ENCODE results near the gene CFAP46. TPM values are rescaled to one million over a fixed set of nuclear protein-coding genes. Genes with fewer than 3 reads are reported as not detected.
"Not testable (repeated sequence)": the region's sequence is repeated elsewhere in the genome, so short reads cannot be mapped to it uniquely, and the experiment has no call there.

The CFAP46 gene
- total RNA-seq, 1 donor from 2014 or later, result 1.9 TPM

DNA sequence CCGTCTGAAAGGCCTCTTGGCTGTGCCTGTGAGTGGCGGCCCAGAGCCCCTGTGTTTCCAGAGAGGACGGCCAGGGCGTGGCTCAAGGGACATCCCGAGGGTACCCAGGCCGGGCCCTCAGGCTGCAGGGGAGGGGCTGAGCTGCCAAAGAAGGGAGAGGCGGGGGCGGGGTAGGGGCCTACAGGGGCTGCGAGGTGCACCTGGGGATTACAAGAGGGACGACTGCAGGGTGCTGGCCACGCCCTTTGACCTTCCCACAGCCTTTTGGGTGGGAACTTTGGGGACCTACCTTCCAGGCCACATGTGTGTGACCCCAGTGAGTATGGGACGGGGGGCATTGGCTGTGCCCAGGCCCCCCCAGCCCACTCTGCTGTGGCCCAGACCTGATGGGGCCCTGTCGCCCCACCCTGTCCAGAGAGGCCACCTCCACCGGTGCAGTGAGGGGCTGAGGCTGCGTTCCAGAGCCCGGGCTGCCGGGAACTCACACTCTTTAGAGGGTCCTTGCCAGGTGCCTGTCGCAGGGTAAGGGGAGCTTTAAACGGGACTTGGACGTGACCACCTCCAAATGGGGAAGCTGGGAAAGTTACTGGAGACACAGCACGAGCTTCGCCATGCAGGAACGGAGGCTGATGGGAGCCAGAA, 137.5 kb downstream of the CFAP46 start:
- DNase-seq, result no peak

GRCh38 chr10:132804287-132804686, 138.1 kb downstream of the CFAP46 start:
- DNase-seq, result no peak

- DNase-seq, result no peak
Observed at GRCh38 chr10:132803416-132804210, 138.8 kb downstream of the CFAP46 start.

- no peak for DNase-seq
Observed at GRCh38 chr10:132802694-132803320, 139.6 kb downstream of the CFAP46 start.

DNA sequence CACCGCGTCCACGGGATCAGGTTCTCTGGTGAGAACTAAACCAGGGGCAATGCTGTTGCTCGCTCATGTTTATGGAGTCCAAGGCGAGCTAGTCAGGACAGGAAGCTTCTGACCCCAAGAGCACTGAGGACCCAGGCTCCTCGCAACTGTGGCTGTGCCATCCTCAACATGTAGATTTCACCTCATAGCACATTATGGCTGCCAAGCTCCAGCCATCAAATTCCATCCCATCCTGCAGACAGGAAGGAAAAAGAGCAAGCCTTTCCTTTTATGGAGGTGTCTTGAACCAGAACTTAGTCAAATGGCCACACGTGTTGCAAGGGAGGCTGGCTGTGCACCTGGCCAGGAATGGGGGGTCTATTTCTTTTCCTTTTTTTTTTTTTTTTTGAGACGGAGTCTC, 140.3 kb downstream of the CFAP46 start:
- no peak for DNase-seq

DNA sequence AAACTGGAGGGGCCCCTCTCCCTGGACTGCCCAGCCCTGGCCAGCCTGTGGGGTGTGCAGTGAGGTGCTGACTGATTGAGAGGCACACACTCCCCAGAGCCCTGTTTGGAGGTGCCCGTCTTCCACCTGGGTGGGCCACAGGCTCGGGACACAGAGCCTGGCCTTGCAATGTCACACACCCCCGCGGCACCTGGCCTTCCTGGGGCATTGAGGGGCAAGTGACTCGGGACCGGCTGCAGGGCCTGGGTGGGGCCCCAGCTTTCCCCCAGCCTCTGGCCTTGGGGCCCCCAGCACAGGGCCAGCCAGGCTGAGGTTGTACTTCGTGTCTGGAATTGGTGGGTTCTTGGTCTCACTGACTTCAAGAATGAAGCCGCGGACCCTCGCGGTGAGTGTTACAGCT, 142.5 kb downstream of the CFAP46 start:
- DNase-seq, result no peak

DNA sequence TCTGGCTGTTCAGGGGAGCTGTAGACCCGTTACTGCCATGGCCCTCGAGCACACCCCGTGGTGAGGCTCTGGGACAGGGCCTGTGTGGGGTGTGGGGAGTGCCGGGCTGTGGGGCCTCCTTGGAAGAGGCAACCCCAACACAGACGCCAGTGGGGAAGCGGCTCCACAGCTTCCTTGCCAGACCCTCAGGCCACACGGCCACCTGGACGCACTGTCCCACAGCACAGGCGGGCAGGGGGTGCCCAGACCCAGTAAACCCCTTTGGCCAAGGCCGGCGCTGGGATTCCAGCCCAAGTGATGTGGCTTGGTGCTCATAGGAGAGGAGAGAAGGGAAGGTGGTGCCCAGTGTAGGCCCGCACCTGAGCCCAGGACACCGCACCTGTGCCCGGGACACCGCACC, 143.5 kb downstream of the CFAP46 start:
- no peak for DNase-seq

DNA sequence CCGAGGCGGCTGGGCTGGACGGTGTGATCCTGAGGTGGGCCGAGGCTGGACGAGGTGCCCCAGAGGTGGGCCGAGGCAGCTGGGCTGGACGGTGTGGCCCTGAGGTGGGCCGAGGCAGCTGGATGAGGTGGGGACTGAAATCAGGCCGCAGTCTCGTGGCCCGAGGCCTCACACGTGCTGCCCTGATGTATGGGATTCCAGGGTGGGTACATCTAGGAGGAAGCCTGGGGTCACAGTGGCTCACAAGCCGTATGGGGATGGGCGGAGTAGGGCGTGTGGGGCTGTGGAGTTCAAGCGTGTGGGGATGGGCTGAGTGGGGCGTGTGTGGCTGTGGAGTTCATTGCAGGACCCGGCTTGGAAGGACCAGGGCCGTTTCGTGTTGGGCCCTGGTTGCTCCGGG, 144.0 kb downstream of the CFAP46 start:
- DNase-seq, result no peak

GRCh38 chr10:132797986-132798385, 144.4 kb downstream of the CFAP46 start:
- DNase-seq, result not testable (repeated sequence)

- DNase-seq, result no peak
Observed at GRCh38 chr10:132796846-132797245, 145.5 kb downstream of the CFAP46 start.

- DNase-seq, result no peak
Observed at GRCh38 chr10:132793871-132794849, 148.2 kb downstream of the CFAP46 start.

DNA sequence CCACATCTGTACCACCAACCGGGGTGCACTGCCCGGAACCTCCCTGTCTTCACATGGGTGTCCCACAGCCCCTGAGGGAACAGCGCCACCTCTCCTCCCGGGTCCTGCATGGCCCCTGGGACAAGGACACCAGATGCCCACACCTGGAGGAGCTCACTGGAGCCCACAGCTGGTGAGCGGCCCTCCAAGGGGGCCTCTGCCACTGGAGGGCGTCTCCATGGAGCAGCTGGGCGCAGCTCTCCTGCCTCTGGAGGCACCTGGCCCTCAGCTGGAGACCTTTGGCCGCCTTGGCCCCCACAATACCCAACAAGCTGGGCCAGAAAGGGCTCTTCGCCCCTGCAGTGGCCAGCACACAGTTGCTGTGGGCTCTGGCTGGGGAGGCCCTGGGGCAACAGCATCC, 149.2 kb downstream of the CFAP46 start:
- DNase-seq, result no peak

GRCh38 chr10:132792796-132793195, 149.6 kb downstream of the CFAP46 start:
- no peak for DNase-seq

DNA sequence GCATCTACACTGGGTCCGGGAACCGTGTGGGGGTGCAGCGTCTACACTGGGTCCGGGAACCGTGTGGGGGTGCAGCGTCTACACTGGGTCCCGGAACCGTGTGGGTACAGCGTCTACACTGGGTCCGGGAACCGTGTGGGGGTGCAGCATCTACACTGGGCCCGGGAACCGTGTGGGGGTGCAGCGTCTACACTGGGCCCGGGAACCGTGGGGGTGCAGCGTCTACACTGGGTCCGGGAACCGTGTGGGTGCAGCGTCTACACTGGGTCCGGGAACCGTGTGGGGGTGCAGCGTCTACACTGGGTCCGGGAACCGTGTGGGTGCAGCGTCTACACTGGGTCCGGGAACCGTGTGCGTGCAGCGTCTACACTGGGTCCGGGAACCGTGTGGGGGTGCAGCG, 150.3 kb downstream of the CFAP46 start:
- DNase-seq, result not testable (repeated sequence)

DNA sequence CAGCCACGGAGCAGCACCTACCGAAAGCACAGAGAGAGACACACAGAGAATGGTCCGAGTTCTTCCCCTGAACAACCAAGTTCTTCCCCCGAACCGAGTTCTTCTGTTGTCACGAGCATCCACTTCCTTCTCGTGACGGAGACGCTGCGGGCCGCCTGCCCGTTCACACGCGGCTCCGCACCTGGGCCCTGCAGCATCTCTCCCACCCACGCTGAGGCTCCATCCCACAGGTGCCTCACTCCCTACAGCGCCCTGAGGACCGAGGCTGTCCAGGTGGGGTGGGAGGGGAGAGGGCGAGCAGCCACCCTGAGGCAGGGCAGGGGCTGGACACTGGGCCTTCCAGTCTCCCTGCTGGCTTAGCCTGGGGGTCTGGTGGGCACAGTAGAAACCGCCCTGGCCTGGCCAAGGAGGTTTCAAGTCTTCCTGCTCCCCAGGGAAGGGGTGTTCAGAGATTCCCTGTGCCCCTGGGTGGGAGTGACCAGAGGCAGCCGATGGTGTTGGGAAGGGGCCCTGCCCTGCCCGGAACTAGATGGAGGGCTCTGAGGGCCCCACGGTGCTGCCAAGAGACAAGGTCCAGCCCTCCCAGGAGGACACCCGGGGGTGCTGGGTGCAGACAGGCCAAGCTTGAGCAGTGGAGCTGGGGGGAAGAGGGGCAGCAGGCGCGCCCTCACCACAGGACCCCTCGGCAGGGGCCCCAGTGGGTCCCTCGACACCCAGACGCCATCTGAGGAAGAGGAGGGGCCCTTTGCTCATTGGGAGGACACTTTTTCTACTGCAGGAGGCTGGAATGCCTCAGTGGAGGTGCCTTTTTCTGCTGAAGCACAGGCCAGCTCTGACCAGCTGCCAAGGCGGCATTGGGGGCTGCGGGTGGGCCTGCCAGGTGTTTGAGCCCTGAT, 151.2 kb downstream of the CFAP46 start:
- no peak for DNase-seq

- DNase-seq, result no peak
Observed at GRCh38 chr10:132790470-132790869, 151.9 kb downstream of the CFAP46 start.

- DNase-seq, result no peak
Observed at GRCh38 chr10:132789659-132790148, 152.7 kb downstream of the CFAP46 start.

DNA sequence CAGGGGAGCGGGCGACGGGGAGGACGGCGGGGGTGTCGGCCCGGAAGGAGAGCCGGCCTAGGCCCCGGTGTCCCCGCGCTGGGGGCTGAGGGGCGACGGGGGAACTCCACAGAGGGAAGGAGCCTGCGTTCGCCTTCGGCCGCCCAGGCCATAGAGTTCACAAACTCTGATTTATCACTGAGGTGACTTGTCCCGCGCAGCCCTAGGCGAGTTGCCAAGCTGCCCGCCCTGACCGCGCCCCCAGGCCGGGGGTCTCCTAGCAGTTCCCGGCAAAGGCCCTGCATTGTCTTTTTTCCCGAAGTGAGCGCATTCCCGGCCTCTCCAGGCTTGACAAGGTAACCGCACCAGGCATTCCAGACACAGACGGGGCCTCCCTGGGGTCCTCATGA, 153.5 kb downstream of the CFAP46 start:
- no peak for DNase-seq

DNA sequence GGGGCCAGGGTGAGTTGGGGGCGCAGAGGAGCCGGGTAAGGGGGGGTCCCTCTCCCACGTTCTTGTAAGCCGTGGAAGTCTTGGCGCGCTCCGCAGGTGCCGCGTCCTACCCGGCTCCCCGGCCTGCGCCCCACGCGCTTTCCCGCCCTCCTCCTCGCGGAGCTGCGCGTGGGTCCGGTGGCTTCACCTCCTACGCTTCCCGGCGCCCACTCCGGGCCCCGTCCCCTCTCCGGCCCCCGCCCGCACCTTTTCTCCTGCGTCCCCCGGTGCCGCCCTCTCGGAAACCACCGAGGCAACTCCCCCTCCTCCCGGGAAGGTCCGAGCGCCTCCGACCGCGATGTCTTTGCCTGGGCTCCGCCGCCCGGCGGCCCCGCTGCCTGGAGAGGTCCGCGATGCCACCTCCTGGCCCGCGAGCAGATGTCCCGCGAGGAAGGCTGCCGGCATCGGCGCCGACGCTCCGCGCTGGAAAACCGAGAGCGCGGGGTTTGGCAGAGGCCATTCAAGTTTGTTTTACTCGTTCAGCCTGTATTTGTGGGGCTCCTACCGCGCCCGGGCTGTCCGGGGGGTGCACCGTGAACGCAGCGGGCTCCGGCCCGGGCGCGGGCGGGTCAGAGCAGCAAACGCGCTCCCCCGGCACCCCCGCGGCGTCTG, 154.1 kb downstream of the CFAP46 start:
- no peak for DNase-seq

DNA sequence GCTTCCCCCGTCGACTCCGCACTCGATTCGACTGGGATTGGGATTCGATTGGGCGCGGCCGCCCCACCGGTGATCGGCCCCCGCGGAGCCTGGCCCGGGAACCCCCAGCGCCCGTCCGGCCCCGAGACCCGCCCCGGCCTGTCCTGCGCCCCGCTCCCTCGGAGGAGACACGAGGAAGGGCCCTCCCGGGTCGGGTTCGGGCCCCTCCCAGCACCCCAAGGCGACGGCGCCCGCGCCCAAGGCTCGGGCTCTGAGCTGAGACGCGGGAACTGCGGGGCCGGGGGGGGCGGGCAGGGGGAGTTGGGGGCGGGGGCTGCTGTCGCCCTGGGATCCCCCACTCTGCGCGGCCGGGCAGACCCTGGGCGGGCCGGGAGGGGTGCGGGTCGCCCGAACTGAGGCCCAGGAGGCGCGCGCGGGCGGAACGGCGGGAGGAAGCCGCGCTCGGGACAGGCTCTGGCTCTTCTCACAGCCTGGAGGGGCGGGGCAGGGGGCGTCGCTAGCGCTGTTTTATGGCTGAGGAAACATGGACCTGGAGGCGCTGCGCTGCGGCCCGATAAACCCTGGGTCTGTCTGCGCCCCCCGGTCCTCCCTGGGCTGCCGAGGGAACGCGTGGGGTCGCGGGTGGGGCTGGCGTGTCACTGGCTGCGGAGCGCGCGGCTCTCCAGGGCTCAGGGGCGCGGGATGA, 154.7 kb downstream of the CFAP46 start:
- no peak for DNase-seq

Measured in occipital lobe (tissue), 2 donors.